Transverse colon (tissue), 4 donors: ENCODE measurements around the gene TJAP1. TPM values are rescaled to one million over a fixed set of nuclear protein-coding genes. Genes with fewer than 3 reads are reported as not detected.
"Not testable (repeated sequence)": the region's sequence is repeated elsewhere in the genome, so short reads cannot be mapped to it uniquely, and the experiment has no call there.

Source experiments
- DNase-seq: peaks from one replicate; pipeline ENCODE4 v3.0.0-alpha.2; 2019
- H3K27ac ChIP-seq, 4 donors: fragments of 200-600 bp; sonication (generic); 2 replicates each; pipeline ENCODE4 v1.5.1; 2016 to 2018; ENCODE audit warnings: inconsistent platforms in 4 of 4
- H3K27me3 ChIP-seq: fragments of 200-600 bp; sonication (generic); 2 replicates; pipeline ENCODE4 v1.5.1; 2017; ENCODE audit warnings: inconsistent platforms
- H3K36me3 ChIP-seq, 4 donors: fragments of 200-600 bp; sonication (generic); 2 replicates each; pipeline ENCODE4 v1.5.1; 2017 to 2019; ENCODE audit warnings: inconsistent platforms in 4 of 4
- H3K4me1 ChIP-seq, 4 donors: fragments of 200-600 bp; sonication (generic); 2 replicates each; pipeline ENCODE4 v1.5.1; 2017 to 2020; ENCODE audit warnings: inconsistent platforms in 4 of 4
- H3K4me3 ChIP-seq, 4 donors: fragments of 200-600 bp; sonication (generic); 1 replicate in 1 of 4; 2 replicates in 3 of 4; pipeline versions ENCODE4 v1.5.1 to v1.6.1; 2017 to 2019; ENCODE audit warnings: inconsistent platforms in 4 of 4
- H3K9me3 ChIP-seq, 2 donors: fragments of 200-600 bp; sonication (generic); 2 replicates each; pipeline ENCODE4 v1.5.1; 2017 to 2019; ENCODE audit warnings: inconsistent platforms in 2 of 2
- CTCF ChIP-seq, 5 experiments: fragments of 200-600 bp in 3 of 5; fragments of 450-650 bp in 2 of 5; sonication (generic) in 3 of 5; IDR thresholded peaks; 1 replicate in 2 of 5; 2 replicates in 3 of 5; pipeline ENCODE4 v1.5.1; 2016 to 2017; ENCODE audit warnings: antibody characterized with exemption in 5 of 5, inconsistent platforms in 3 of 5, mild to moderate bottlenecking in 2 of 5, moderate library complexity in 1 of 5
- EP300 ChIP-seq: sonication (generic); formaldehyde crosslinking; IDR thresholded peaks from one replicate; pipeline ENCODE4 v1.6.1; 2017; ENCODE audit warnings: antibody characterized with exemption, low read depth
- POLR2A ChIP-seq: fragments of 450-650 bp; IDR thresholded peaks from one replicate; pipeline ENCODE4 v1.6.1; 2016; ENCODE audit warnings: antibody characterized with exemption, mild to moderate bottlenecking, moderate library complexity
- POLR2AphosphoS5 ChIP-seq, 3 donors: sonication (generic); formaldehyde crosslinking; IDR thresholded peaks; one replicate each; pipeline ENCODE4 v1.6.1; 2016; ENCODE audit warnings: antibody characterized with exemption in 3 of 3
- WGBS, 2 donors: methylation state at CpG; one replicate each; pipeline ENCODE4 v1.1.5; 2018; ENCODE audit warnings: low coverage in 1 of 2; 5-methylcytosine and 5-hydroxymethylcytosine counted together
- in situ Hi-C, 4 donors: fragments of 200-750 bp; cut with MboI; loops; one replicate each; pipeline versions ENCODE4 v1.15.0 to v1.15.1; 2017; ENCODE audit warnings: low sequenced_read_pairs in 3 of 4, low pct_ligation_motif_present in 1 of 4, low pct_unique_long_range_greater_than_20kb in 1 of 4
- intact Hi-C: fragments of 100-400 bp; cut with DNase I; formaldehyde crosslinking; loops from one replicate; pipeline ENCODE4 v1.15.1; 2023; ENCODE audit warnings: low total_unique reads
- total RNA-seq, 4 donors: library from RNA; depleted of rRNA; stranded (reverse); fragments of >200 nt; gene quantifications; one replicate each; pipeline ENCODE4 v1.1.0, GENCODE V29; 2016

Gene TJAP1
- total RNA-seq, 4 donors from 2014 or later = 10.9 to 22.4 (median 17.9) TPM

GRCh38 chr6:43497129-43497396 lies 19.7 kb downstream of the TJAP1 start:
- H3K9me3 ChIP-seq = no peaks in the 10 kb centered on the region
- no peak overlapping the region for H3K4me3 ChIP-seq
- intact Hi-C loops = no loop called here
- in situ Hi-C loops = no loop called here
- WGBS, 2 donors = 86 to 100% methylated on average over 1 to 6 of the region's 6 CpGs
- H3K27me3 ChIP-seq = no peaks in the 10 kb centered on the region
- no peak overlapping the region for H3K27ac ChIP-seq
- H3K36me3 ChIP-seq = peaks cover 0 to 22% (median 11%) of the 10 kb centered on the region in 4 donors
- DNase-seq = no peak
- TF ChIP-seq CTCF (IDR thresholded peaks at IDR 0.05) (no peak), POLR2AphosphoS5 (IDR thresholded peaks at IDR 0.05) (no peak), EP300 (no peak), POLR2A (no peak)
- peaks cover 2 to 18% (median 14%) of the 10 kb centered on the region in 4 donors for H3K4me1 ChIP-seq

- Histone ChIP-seq H3K36me3 (peaks cover 0 to 22% (median 12%) of the 10 kb centered on the region in 4 donors), H3K27ac (no peak overlapping the region), H3K9me3 (no peaks in the 10 kb centered on the region), H3K27me3 (no peaks in the 10 kb centered on the region), H3K4me3 (no peak overlapping the region), H3K4me1 (peaks cover 0 to 12% (median 8%) of the 10 kb centered on the region in 4 donors)
- TF ChIP-seq CTCF (IDR thresholded peaks at IDR 0.05) (no peak), POLR2AphosphoS5 (IDR thresholded peaks at IDR 0.05) (no peak), EP300 (no peak), POLR2A (no peak)
- in situ Hi-C loops (no loop called here), intact Hi-C loops (no loop called here)
- 94% methylated on average over 12 of the region's 12 CpGs; no CpG with 5 or more reads in 1 of the 2 donors for WGBS, 2 donors
- no peak for DNase-seq
Observed at GRCh38 chr6:43497689-43498088, 20.3 kb downstream of the TJAP1 start.

GRCh38 chr6:43498291-43498690 lies 20.9 kb downstream of the TJAP1 start:
- in situ Hi-C loops, H3K4me3 ChIP-seq, intact Hi-C loops, DNase-seq, H3K27ac ChIP-seq, H3K27me3 ChIP-seq, H3K4me1 ChIP-seq, H3K9me3 ChIP-seq: not testable (repeated sequence)
- whole genome bisulfite sequencing, 2 donors = 94 to 96% methylated on average over 3 to 5 of the region's 5 CpGs
- peaks cover 0 to 22% (median 13%) of the 10 kb centered on the region in 4 donors for H3K36me3 ChIP-seq

- TF ChIP-seq POLR2A (no peak), CTCF (IDR thresholded peaks at IDR 0.05) (no peak), POLR2AphosphoS5 (IDR thresholded peaks at IDR 0.05) (no peak), EP300 (no peak)
- Histone ChIP-seq H3K27me3 (no peaks in the 10 kb centered on the region), H3K27ac (no peak overlapping the region), H3K4me1 (peaks cover 0 to 8% (median 7%) of the 10 kb centered on the region in 4 donors), H3K9me3 (no peaks in the 10 kb centered on the region), H3K36me3 (peaks cover 0 to 22% (median 14%) of the 10 kb centered on the region in 4 donors), H3K4me3 (no peak overlapping the region)
- no peak for DNase-seq
- intact Hi-C loops (no loop called here), in situ Hi-C loops (no loop called here)
- 82 to 100% methylated on average over 3 to 12 of the region's 12 CpGs for whole genome bisulfite sequencing, 2 donors
Observed at GRCh38 chr6:43499028-43499815, 21.9 kb downstream of the TJAP1 start.
